Hematopoietic multipotent progenitor cell treated with erythropoietin and hydrocortisone succinate and interleukin-3 and kit ligand, for 15 days (in vitro differentiated cells): ENCODE results near the gene ABCC11.
A peak's percentile ranks its signal among the peaks of the same experiment; 100 is the strongest.

ENCODE experiments used
- DNase-seq: peaks from one replicate; pipeline ENCODE4 v3.0.0-alpha.2; 2015; ENCODE audit warnings: low spot score

The ABCC11 gene

DNA sequence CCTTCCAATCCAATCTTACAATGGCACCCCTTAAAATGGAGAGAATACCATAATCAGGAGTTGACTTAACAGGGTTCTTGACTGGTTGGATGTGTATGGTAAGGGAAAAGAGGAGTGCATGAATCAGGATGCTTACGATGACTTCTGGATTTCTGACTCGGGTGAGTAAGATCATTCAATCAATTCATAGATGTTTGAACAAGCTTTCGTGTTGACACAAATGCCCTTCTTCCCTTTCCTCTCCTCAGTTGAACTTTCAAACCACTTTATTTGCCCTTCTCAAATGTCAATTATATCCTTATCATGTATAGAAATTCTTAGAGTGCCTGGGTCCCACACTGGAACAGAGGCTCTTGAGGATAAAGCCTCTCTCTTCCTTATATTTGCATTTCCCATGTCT, 117.4 kb downstream of the ABCC11 start:
- no peak for DNase-seq

DNA sequence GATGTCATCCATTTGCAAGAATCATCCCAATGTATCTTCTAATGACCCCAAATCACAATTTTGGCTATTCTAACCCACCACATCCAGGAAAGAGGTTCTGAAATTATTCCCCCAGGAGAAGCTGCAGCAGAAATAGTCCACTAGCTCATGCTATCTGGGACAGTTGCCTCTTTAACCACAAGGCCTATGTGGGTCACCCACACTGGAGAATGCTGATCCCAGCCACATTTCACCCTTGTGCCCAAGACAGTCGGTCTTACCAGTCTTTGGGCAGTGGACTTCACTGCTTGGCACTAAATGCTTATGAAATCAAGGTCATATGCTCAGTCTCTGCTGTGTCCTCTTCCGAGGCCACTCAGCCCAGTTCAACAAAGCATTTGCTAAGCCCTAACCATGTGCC, 118.6 kb downstream of the ABCC11 start:
- DNase-seq = no peak

DNA sequence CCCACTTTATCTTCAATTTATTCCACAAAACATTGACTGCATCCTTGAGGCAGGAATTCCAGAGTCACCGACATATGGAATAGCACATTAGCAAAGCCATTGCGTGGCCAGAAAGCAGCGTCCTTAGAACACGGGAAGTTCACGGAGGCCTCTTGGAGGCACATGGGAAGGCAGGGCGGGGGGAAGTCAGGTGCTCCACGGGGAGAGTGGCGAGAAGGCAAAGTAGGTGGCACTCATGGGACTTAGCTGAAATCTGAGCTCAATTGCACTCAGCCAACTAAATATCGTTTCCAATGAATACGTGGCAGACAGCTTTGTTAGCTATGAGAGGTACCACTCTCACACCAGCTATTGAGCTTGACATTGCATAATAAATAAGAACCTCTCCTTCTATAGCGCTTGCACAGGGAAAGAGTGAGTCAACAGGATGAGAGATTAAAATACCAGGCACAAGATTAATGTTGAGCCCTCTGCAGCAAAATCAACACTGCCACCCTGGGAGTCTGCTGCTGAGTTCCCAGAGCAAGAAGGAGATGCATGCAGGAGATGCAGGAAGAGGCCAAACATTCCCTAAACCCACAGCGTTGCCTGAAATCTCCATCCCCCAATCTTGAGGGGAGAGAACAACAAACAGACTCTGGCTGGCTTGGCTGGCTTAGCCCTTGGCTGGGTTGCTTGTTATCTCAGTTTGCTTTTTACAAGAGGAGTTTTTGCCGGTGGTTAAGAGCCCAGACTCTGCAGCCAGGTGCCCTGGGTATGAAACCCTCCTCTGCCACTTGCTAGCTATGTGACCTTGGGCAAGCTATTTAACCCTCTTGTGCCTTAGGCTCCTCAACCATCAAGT, 120.3 kb downstream of the ABCC11 start:
- DNase-seq = no peak

DNA sequence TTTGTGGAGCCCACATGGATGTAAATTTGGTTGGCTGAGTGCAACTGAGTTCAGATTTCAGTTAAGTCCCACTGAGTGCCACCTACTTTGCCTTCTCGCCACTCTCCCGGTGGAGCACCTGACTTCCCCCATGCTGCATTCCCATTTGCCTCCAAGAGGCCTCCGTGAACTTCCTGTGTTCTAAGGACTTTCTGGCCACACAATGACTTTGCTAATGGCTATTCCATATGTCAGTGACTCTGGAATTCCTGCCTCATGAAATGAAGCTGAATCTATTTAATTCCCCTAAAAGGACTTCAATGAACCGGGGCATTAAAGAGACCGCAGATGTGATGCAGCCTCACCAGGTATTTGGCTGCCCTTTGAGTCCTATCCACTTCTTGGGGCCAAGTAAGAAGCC, 121.5 kb downstream of the ABCC11 start:
- DNase-seq = no peak

DNA sequence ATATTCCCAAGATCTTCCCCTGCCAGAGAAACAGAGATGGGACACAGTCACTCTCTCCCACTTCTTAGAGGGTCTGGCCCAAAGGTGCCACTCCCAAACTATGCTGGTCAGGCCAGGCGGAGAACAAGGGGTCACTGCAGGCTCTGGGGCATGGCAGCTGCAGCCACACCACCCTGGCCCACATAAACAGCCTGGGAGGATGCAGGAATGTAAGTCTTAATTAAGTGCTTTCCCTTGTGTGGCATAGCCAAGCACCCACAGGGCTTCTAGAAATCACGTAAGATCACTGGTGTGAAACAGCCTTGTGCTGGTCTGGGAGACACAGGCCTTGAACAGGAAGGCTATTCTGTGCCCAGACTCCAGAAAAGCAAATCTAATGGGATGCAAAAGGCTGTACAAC, 123.1 kb downstream of the ABCC11 start:
- no peak for DNase-seq

DNA sequence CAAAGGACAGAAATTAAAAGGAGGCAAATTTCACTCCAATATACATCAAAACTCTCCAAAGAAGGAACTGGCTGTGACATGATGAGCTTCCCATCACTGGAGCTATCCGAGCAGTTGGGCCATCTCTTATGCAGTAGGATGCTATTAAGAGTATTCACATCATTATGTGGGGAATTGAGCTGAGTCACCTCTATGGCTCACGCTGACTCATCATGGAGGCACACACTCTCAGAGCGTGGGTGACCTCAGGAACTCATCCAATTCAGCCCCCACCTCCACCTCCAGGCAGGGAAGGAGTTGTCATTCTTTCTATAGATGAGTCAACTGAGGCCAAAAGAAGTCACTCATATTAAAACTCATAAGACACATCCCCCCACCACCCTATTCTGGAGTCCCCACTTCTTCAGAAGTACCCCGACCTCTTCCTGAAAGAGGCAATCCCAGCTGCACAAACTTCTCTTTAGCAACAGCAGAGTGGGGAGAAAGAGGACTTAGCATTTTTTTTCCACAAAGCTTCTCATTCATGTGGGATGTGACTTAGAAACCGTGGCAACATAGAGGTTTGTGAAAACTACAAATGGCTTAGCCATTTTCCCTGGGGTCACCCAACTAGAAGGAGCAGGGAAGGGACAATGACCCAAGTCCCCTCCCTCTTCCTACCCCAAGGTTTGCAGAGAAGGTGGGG, 124.1 kb downstream of the ABCC11 start:
- peak; percentile 14 for DNase-seq

DNA sequence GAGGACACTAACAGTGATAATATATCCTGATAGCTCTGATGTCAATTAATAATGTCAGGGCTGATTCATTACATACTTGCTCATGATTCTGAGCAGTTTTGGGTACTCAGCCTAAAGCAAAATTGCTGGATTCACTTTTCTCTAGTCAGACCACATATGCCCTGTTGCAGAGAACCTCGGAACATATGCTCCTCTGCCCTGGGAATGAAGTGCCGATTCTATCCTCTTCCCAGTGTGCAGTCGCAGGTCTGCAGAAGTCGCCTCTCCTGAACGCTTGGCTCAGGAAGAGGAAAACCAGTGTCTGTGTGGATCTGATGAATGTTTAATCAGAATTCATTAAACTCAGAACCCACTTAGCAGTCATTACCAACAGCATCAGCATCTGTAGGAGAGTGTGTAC, 126.1 kb downstream of the ABCC11 start:
- no peak for DNase-seq

DNA sequence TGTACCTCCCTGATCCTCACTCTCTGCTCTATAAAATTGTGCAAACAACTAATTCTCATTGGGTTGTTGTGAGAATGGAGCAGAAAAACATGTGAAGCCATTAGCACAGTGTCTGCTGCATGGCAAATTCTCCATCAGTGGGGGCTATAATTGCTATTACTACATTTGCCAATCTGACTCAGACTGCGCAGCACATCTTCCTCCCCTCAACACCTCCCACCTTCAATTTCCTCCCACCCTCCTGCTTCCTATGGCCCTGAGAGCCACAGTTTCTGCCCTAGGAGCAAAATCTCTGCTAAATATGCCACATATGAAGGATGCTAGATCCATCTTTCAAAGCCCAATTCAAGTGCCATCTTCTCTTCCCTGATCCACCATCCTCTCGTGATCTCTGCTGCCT, 128.5 kb downstream of the ABCC11 start:
- DNase-seq = no peak

DNA sequence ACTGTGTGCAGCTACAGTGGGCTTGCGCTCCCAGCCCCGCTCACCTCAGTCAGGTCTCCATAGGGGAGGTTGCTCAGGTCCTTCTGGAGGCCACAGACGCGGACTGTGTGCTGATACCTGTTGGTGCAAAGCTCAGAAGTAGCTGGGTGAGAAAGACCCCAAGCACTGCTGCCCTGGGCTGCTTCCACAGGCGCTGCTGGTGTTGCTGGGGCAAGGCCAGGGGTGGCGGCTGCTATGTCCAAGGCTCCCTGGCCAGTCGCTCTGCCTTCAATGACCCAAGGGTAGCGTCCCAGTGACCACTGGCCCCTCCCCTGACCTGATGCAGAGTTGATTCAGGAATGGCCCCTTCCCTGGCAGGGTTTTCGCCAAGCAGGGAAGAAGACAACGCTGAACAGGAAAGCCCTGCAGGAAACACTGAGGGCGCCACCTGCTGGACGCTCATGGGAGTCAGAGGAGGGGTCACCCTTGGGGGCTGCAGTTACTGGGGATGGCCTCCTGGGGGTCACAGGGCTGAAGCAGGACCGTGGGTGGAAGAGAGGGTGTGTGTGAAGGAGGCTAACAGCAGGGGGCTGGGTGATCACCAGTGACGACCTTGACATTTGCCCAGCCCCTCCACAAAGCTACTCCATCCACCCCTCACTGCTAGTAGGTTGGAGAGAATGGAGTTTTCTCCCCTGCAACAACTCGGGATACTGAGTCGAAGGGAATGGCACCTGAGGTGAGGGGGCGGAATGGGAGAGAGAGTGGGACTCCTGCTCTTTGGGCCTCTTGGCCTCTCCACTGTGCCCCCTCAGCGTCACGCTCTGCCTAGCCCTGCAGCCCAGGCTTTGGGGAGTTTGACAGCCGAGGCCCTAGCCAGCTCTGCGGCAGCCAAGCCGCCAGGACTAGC, 129.9 kb downstream of the ABCC11 start:
- peak; percentile 37 for DNase-seq
